Measurements from ENCODE around the gene SMARCAL1. TPM values are rescaled to one million over a fixed set of nuclear protein-coding genes. Genes with fewer than 3 reads are reported as not detected.

Gene SMARCAL1
- total RNA-seq, 1 donor from 2014 or later, result 13.2 TPM

DNA sequence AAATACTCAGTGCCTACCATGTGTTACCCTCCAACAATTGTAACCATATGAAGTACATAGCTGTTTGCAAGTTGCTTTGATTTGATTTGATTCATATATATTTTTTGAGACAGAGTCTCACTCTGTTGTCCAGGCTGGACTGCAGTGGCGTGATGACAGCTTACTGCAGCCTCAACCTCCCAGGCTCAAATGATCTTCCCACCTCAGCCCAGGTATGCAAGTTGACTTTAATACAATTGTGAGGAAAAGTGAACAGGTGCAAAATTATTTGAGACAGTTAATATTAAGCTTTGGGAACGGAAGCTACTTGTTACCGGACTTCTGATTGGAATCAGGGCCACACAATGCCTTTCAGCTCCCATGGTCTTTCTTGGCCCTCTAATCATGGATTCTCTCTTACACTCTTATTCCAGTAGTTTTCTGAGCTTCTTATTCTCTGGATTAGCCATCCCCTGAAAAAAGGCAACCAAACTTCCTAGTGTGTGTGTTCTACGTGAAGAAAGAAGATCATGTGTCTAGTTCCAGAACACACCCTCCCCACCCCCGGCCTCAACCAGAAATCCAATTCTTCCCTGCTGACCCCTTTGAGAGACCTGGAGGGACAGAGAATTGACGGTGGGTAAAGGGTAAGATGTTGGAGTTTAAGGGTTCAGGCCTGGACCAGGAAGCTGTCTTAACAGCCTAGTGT lies 85.2 kb downstream of the SMARCAL1 start:
- intact Hi-C loops (cut with DNase I), result loop anchor here (2.0 kb wide), 1 partner anchor 85 kb away; the partner anchor contains the start of gene SMARCAL1
- DNase-seq (ENCODE audit: low spot score), result no peak

DNA sequence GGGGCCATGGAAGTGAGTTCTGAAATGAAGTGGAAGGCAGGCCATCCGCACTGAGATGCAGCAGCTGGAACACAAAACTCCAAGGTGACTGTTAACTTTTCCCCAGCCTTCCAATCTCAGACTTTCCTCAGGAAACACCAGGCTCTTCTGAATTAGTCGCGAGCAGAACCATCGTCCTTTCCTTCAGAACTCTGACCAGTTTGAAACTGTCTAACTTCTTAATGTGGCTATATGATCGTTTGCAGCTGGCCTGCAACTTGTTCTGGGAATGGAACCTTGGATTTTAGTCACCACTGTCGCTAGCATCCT lies 85.7 kb downstream of the SMARCAL1 start:
- intact Hi-C loops (cut with DNase I), result loop anchor here (2.0 kb wide), 1 partner anchor 85 kb away; the partner anchor contains the start of gene SMARCAL1

DNA sequence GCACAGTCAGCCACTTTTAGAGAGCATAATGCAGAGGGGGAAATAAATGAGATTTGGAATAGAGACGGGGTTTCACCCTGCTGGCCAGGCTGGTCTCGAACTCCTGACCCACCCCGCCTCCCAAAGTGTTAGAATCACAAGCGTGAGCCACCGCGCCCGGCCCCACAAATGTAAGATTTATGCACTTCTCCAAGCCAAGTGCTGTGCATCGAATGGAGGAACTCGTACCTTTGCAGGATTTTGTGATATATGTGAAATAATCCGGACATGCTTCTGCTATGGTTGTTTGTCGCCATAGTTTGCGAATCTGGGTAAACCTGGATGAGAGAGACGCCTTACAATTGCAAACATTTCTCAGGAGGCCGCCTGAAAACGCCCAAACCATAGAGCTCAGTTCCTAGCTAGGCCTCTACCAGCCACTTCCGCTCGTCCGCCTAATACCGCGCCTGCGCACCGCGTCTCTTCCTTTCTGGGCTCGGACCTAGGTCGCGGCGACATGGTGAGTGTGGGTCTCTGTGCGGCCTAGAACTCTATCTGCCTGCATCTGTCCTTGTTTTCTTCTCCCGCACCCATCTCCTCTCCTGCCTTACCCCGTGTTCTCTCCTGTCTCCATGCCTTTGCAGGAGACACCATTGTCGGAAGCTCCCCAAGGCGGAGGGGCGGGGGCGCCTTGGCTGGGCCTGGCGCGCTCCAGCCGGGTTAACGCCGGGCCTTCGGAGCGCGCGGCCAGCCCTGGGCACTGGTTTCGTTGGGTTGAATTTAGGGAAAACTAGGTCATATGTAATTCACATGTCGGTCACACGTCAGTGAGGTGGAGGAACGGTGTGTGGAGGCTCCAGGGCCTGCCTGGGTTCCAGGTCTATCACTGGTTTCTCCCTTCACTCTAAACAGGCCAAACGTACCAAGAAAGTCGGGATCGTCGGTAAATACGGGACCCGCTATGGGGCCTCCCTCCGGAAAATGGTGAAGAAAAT lies 86.4 kb downstream of the SMARCAL1 start, which contains the start of gene RPL37A:
RPL37A (plus strand) TSS at position 466 of the 974 bp plus-strand sequence; CDS start at position 497, 31 bp downstream.
- intact Hi-C loops (cut with DNase I), result loop anchor here (2.0 kb wide), 1 partner anchor 86 kb away; the partner anchor contains the start of gene SMARCAL1
- DNase-seq (ENCODE audit: low spot score), result peak; percentile 96

More for the DNA sequence above, 85.7 kb downstream of the SMARCAL1 start:
- no peak for DNase-seq (ENCODE audit: low spot score)

DNA sequence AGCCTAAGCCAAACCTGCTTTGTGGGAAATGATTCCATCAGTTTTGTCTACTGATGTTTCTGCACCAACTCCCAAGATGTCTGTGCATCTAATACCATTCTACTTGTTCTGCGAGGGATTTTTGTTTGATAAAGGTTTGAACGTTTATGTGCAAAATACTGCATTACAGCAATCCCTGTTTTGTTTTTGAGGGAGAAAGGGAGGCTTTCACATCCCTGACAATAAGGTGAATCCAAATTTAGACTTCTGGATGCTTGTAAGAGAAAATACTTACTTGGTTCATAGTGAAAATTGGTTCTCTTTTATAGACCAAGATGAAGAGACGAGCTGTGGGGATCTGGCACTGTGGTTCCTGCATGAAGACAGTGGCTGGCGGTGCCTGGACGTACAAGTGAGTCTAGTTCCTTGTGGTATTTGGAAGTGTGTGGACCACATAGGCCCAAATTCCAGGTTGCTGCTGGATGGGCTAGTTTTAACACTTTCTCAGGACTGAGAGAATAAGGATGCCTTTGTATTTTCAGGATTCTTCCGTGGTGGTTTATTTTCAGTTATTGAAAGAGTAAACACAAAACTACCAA lies 87.4 kb downstream of the SMARCAL1 start:
- no peak for DNase-seq (ENCODE audit: low spot score)
- intact Hi-C loops (cut with DNase I), result loop anchor here (2.0 kb wide), 1 partner anchor 87 kb away; the partner anchor contains the start of gene SMARCAL1

DNA sequence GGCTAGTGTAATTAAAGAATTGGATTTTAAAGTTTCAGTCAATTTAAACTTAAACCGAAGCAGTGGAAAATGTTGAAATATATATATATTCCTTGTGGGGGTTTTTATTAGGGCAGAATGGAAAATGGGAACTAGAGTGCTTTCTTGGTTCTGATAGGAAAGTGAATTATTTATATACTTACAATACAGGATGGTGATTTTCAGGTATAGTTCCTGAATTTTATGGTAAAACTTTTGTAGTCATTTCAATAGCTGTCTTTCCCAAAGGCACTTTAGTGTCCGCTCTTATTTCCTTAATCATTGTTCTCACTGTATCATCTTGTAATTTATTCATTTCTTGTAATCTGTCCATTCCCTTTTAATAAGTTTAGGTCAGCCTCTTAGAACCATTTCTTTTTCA lies 88.3 kb downstream of the SMARCAL1 start:
- no peak for DNase-seq (ENCODE audit: low spot score)
- intact Hi-C loops (cut with DNase I), result no loop called here

DNA sequence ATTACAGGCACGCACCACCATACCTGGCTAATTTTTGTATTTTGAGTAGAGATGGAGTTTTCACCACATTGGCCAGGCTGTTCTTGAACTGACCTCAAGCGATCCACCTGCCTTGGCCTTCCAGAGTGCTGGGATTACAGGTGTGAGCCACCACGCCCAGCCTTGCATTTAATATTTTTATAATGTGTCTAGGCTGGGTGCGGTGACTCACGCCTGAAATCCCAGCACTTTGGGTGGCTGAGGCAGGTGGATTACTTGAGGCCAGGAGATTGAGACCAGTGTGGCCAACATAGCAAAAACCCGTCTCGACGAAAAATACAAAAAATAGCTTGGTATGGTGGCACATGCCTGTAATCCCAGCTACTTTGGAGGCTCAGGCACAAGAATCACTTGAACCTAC lies 89.6 kb downstream of the SMARCAL1 start:
- intact Hi-C loops (cut with DNase I), result no loop called here
- no peak for DNase-seq (ENCODE audit: low spot score)

DNA sequence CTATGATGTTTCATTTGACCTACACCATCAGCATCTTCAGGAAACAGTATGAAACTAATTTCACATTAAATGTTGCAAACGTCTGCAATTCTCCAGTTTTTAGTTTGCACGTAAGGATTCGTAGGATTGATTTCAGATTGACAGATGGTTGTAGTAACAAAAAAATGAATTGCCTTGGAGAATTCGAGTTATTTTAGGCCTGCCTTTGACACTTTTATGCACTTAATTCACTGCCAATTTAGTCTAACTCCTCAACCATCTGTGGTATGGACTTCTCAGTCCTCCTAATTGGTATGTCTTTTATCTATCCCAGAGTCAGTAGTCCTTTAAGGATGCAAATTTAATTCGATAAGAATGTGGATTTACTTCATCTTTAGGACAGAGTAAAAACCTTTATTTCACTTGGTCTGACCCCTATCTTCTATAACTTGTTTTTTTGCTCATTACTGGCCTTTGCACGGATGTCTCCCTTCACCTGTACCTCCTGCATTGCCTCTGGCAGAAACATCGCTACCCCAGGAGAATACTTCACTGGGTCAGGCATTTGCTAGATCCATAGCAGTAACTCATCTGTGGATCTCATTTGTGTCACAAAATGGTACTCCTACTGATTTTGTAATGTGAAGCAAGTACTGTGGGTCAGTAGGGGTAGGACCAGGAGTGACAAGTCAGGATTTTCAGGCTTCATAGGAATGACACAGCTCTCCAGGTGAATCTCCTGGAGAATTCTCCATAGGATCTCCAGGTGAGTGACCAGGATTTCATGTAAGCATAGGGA lies 90.3 kb downstream of the SMARCAL1 start:
- DNase-seq (ENCODE audit: low spot score), result no peak

DNA sequence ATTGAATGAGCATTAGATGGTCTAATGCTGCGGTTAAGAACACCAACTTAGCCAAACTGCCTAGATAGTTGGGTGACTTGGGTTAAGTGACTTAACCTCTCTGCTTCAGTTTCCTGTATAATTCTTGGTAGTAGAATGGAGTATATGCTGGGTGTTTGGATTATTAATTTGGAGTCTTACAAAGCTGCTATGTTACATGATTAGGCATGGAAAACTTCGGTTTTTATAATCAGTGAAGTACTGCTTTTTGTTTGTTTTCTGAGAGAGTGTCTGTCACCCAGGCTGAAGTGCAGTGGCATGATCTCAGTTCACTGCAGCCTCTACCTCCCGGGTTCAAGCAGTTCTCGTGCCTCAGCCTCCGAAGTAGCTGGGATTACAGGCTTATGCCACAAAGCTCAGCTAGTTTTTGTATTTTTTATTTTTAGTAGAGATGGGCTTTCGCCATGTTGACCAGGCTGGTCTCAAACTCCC lies 90.9 kb downstream of the SMARCAL1 start:
- intact Hi-C loops (cut with DNase I), result no loop called here
- DNase-seq (ENCODE audit: low spot score), result no peak

More for the DNA sequence above, 90.3 kb downstream of the SMARCAL1 start:
- intact Hi-C loops (cut with DNase I), result no loop called here

DNA sequence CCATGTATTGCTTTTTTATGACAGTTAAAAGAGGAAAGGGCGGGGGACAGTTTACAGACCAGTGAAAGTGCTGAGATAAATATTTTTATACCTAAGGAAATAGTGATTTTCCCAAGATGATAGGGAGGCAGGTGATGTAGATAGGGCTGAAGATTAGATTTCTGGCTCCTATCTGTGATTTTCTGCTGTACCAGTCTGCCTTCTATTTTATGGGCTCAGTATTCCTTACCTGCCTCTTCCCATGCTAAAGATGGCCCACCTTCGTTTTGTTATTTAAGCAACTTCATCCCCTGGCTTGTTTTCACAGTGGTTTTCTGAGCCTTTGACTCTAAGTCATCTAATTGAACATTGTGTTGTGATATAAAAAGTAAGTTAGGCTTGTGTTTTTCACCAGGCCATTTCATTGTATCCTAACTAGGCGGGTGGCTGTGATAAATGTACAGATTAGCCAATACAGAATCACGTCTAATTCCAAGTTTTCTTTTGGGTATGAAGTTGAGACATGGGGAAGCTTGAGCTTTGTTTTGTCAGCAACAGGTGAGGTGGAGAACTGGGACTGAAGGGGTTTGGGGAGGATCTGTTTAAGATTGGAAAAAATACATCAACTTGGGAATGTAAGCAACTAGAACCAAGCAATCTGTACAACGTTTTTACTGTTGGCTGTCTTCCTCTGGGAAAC lies 91.6 kb downstream of the SMARCAL1 start:
- intact Hi-C loops (cut with DNase I), result no loop called here
- no peak for DNase-seq (ENCODE audit: low spot score)

DNA sequence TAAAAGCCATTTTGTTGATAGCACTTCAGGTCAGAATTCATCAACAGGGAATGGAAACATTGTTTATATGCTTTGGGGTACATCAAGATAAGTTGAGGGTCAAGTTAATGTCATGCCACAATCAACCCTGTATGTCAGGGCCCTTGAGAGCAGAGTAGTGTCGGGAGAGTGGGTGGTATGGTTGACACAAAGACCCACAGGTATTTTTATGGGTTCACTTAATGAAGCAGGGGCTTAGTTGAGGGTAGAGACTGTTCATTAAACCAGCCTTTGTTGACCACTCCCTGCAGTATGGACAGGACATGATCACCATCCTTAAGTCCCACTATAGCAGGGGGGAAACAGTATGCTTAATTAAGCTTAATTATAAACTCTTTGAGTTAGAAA lies 92.1 kb downstream of the SMARCAL1 start:
- intact Hi-C loops (cut with DNase I), result no loop called here
- no peak for DNase-seq (ENCODE audit: low spot score)

DNA sequence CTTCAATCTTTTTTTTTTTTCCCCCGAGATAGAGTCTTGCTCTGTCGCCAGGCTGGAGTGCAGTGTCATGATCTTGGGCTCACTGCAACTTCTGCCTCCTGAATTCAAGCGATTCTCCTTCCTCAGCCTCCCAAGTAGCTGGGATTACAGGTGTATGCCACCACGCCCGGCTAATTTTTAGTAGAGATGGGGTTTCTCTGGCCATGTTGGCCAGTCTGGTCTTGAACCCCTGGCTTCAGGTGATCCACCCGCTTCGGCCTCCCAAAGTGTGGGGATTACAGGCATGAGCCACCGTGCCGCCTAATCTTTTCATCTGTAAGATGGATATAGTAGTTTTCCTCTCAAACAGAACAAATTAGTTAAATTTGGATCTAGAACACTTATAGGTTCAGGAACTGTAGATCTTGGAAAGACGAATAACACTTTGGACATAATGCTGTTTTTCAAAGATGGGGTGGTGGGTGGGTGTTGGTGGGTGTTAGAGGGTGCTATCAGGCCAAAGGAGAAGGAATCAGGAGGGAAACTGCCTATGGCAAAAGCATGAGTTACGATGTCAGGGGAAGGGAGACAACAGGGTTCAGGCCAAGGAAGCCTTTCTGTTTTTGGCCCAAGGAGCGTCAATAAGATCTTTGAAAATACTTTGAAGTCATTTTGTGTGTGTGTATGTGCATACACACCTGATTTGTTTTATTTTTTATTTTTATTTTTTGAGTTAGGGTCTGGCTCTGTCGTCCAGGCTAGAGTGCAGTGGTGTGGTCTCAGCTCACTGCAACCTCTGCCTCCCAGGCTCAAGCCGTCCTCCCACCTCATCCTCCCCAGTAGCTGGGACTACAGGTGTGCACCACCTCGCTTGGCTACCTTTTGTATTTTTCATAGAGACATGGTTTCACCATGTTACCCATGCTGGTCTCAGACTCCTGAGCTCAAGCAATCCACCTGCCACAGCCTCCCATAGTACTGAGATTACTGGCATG lies 93.1 kb downstream of the SMARCAL1 start:
- intact Hi-C loops (cut with DNase I), result no loop called here
- no peak for DNase-seq (ENCODE audit: low spot score)

DNA sequence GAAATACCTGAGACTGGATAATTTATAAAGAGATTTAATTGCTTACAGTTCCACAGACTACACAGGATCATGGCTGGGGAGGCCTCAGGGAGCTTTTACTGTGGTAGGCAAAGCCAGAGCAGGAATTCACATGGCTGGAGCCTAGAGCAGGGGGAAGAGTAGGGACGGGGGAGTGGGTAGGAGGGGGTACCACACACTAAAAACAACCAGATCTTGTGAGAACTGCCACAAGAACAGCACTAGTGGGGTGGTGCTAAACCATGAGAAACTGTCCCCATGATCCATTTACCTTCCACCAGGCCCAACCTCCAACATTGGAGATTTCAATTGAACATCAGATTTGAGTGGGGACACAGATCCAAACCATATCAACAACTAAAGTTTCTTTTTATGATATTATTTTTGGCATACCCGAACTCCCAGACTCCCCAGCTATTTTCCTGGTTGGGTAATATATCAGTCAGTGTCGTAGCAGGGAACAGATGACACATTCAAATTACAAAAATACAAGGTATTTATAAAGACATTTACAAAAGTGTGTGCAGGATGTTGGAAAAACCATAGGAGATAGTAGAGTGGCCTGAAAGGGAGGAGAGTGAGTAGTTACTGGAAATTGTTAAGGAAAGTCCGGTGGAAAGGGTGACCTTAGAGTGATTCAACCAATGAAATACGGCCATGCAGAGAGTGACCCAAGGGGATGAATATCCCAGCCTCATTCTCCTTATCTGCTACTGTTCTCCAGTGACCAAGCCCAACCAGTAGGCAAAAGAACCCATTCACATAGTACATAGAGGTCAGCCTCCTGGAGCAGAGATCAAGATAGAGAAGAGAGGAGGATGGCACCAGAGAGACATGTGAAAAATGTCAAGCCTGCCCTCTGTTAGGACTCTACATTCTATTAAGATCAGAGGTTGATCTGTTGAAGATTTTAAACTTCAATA lies 95.2 kb downstream of the SMARCAL1 start:
- intact Hi-C loops (cut with DNase I), result no loop called here
- DNase-seq (ENCODE audit: low spot score), result no peak

DNA sequence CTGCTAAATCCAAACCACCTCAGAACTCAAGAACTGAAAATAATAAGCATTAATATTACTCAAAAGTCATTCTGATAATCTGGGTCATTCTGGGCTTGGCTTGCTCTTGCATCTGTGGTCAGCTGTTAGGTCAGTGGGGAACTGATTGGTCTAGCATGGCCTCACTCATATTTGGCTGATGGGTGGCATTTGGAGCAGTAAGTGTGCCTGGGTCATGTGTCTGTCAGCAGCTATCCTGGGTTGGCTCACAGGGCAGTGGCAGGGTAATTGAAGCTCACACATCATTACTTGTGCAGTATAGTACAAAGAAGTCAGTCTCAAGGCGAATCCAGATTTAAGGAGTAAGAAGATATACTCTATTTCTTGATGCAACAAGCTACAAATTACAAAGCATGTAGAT lies 95.9 kb downstream of the SMARCAL1 start:
- DNase-seq (ENCODE audit: low spot score), result no peak
- intact Hi-C loops (cut with DNase I), result no loop called here

DNA sequence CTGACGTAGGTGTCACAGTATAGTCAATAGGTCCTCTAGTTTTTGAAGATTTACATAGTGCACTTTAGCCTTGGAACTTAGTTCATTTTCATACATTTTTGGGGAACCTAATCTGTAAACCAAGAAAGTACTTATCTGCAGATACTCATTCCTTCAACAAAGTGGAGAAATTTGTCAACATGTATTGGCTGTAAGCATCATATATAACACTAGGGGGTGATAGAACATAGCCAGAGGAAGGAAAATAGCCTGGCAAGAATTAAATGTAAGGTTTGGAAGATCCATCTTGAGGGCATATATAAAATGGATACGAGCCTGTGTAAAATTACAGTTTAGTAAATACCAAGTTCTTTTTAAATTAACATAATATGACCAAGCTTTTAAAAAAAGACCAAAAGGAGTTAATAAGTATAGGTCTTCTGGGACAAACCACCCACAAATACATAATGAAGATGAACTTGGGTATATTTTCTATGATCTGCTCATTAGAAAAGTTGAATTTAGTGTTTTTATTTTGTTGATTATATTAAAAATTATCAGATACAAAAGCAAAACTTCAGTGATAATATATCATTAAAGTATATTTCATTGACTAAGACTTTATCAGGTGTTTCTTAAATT lies 104.6 kb downstream of the SMARCAL1 start:
- DNase-seq (ENCODE audit: low spot score), result no peak
- intact Hi-C loops (cut with DNase I), result loop anchor here (5.0 kb wide), 3 partner anchors 995 to 1240 kb away; no protein-coding TSS in a partner anchor

DNA sequence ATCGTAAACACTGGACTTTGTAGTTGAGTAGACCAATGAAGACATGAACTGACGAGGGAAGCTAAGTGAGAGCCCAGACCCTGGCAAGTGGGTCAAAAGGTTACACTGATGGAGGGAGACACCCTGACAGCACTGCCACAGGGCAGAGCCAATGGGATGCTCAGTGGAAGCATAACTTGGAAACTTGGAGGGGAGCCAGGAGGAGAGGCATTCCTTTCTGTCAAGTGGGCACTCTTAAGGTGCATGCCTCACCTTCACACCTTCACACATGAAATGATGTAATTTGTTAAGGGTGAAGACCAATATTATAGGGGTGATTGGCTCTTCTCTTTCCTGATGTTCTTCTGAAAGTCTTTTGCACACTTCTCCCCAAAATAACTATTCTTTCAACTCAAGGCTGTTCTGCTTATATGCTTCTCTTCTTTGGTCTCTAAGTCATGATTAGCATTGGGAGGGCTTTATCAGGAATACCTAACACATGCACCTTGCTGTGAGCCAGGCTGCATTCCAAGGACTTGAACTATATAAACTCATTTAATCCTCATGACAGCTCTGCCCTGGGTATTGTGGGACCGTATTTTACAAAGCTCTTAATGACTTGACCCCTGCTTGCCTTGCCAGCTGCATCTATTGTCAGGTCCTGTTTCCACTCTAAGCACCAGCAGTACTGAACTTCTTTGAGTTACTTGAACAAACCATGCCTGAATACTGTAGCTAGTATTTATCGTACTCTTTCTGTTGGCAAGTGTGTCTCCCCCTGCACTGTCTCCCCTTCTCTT lies 105.4 kb downstream of the SMARCAL1 start:
- DNase-seq (ENCODE audit: low spot score), result no peak
- intact Hi-C loops (cut with DNase I), result loop anchor here (5.0 kb wide), 3 partner anchors 995 to 1240 kb away; no protein-coding TSS in a partner anchor
